GM18907 (cell line): ENCODE data around the gene SURF1.
"Not testable (repeated sequence)": the region's sequence is repeated elsewhere in the genome, so short reads cannot be mapped to it uniquely, and the experiment has no call there.

Experiments
- ATAC-seq: cut with Tn5 transposase; IDR thresholded peaks from one replicate; pipeline ENCODE4 v1.9.1; 2021; ENCODE audit warnings: mild to moderate bottlenecking, moderate library complexity; ENCODE audit not compliant: unreplicated experiment

SURF1 gene

GRCh38 chr9:133384736-133385321, 28.5 kb upstream of the SURF1 start:
- ATAC-seq, result no peak

- no peak for ATAC-seq
Measured at GRCh38 chr9:133383438-133383837, 27.2 kb upstream of the SURF1 start.

GRCh38 chr9:133382507-133383141, 26.3 kb upstream of the SURF1 start:
- no peak for ATAC-seq

- no peak for ATAC-seq
Measured at GRCh38 chr9:133380734-133381133, 24.4 kb upstream of the SURF1 start.

- ATAC-seq, result no peak
Measured at GRCh38 chr9:133379153-133380086, 23.1 kb upstream of the SURF1 start.

GRCh38 chr9:133378408-133378962, 22.2 kb upstream of the SURF1 start:
- no peak for ATAC-seq

GRCh38 chr9:133377721-133378216, 21.5 kb upstream of the SURF1 start:
- ATAC-seq, result no peak

GRCh38 chr9:133377280-133377679, 21.0 kb upstream of the SURF1 start:
- ATAC-seq, result not testable (repeated sequence)

GRCh38 chr9:133375724-133376654, 19.7 kb upstream of the SURF1 start, which contains the start of the genes STKLD1 and SURF4:
TSS of gene STKLD1 (plus strand) at chr9:133376366. CDS start at chr9:133376474, 108 bp downstream.
TSS of gene SURF4 (minus strand) at chr9:133376060. CDS start at chr9:133375969, 91 bp downstream.
- peak; percentile 85 for ATAC-seq

GRCh38 chr9:133375116-133375723, 18.9 kb upstream of the SURF1 start:
- ATAC-seq, result peak; percentile 16

- ATAC-seq, result no peak
Measured at GRCh38 chr9:133374612-133375115, 18.4 kb upstream of the SURF1 start.

- no peak for ATAC-seq
Measured at GRCh38 chr9:133372144-133372543, 15.9 kb upstream of the SURF1 start.

- no peak for ATAC-seq
Measured at GRCh38 chr9:133371261-133371711, 15.0 kb upstream of the SURF1 start.

- ATAC-seq, result no peak
Measured at GRCh38 chr9:133370685-133371084, 14.4 kb upstream of the SURF1 start.

- ATAC-seq, result no peak
Measured at GRCh38 chr9:133369933-133370332, 13.6 kb upstream of the SURF1 start.

GRCh38 chr9:133369422-133369821, 13.1 kb upstream of the SURF1 start:
- ATAC-seq, result no peak

GRCh38 chr9:133368249-133368881, 12.1 kb upstream of the SURF1 start:
- ATAC-seq, result no peak

- no peak for ATAC-seq
Measured at GRCh38 chr9:133367778-133368177, 11.5 kb upstream of the SURF1 start.

- ATAC-seq, result no peak
Measured at GRCh38 chr9:133367221-133367620, 10.9 kb upstream of the SURF1 start.
